Gastroesophageal sphincter (tissue), 4 donors: ENCODE measurements around the gene TEX13D. TPM values are rescaled to one million over a fixed set of nuclear protein-coding genes. Genes with fewer than 3 reads are reported as not detected.

Experiments used
- ATAC-seq: fragments of 150-250 bp; one replicate; pipeline ENCODE4 v1.9.1; 2016; ENCODE audit warnings: mild to moderate bottlenecking, moderate library complexity
- H3K27ac ChIP-seq, 4 donors: fragments of 200-600 bp; sonication (generic) in 3 of 4; 1 replicate in 3 of 4; 2 replicates in 1 of 4; pipeline ENCODE4 v1.5.1; 2016 to 2019
- H3K27me3 ChIP-seq: fragments of 200-600 bp; sonication (generic); one replicate; pipeline ENCODE4 v1.5.1; 2019
- H3K36me3 ChIP-seq, 2 donors: fragments of 200-600 bp; sonication (generic); one replicate each; pipeline ENCODE4 v1.5.1; 2019; ENCODE audit warnings: control low read depth in 1 of 2
- H3K4me1 ChIP-seq, 3 donors: fragments of 200-600 bp; sonication (generic); 1 replicate in 2 of 3; 2 replicates in 1 of 3; pipeline ENCODE4 v1.5.1; 2016 to 2019; ENCODE audit warnings: control low read depth in 2 of 3
- H3K4me3 ChIP-seq, 2 donors: fragments of 200-600 bp; sonication (generic); one replicate each; pipeline ENCODE4 v1.5.1; 2019; ENCODE audit warnings: mild to moderate bottlenecking in 1 of 2, moderate library complexity in 1 of 2
- H3K9me3 ChIP-seq, 3 donors: fragments of 200-600 bp; sonication (generic); one replicate each; pipeline ENCODE4 v1.5.1; 2017 to 2019; ENCODE audit warnings: control low read depth in 2 of 3
- CTCF ChIP-seq, 4 experiments: fragments of 200-600 bp in 2 of 4; fragments of 450-650 bp in 2 of 4; sonication (generic) in 1 of 4; IDR thresholded peaks; one replicate each; pipeline ENCODE4 v1.5.1; 2017 to 2019; ENCODE audit warnings: antibody characterized with exemption in 4 of 4, mild to moderate bottlenecking in 2 of 4, moderate library complexity in 2 of 4
- EP300 ChIP-seq: sonication (generic); formaldehyde crosslinking; IDR thresholded peaks from one replicate; pipeline ENCODE4 v1.6.1; 2017; ENCODE audit warnings: antibody characterized with exemption, mild to moderate bottlenecking
- POLR2A ChIP-seq, 2 donors: fragments of 450-650 bp; IDR thresholded peaks; one replicate each; pipeline ENCODE4 v1.6.1; 2017; ENCODE audit warnings: antibody characterized with exemption in 2 of 2, mild to moderate bottlenecking in 2 of 2, moderate library complexity in 1 of 2
- POLR2AphosphoS5 ChIP-seq: sonication (generic); formaldehyde crosslinking; IDR thresholded peaks from one replicate; pipeline ENCODE4 v1.6.1; 2017; ENCODE audit warnings: antibody characterized with exemption
- WGBS, 2 donors: methylation state at CpG; one replicate each; pipeline ENCODE4 v1.1.5; 2018; ENCODE audit warnings: low coverage in 1 of 2; 5-methylcytosine and 5-hydroxymethylcytosine counted together
- total RNA-seq, 4 donors: library from RNA; depleted of rRNA; stranded (reverse); fragments of >200 nt; gene quantifications; one replicate each; pipeline ENCODE4 v1.1.0, GENCODE V29; 2016

TEX13D gene
- total RNA-seq, 4 donors from 2014 or later, result 0.17 to 1.2 TPM; not detected in 2

- no peaks in the 10 kb centered on the region for H3K27me3 ChIP-seq
- TF ChIP-seq CTCF (IDR thresholded peaks at IDR 0.05) (no peak), POLR2A (IDR thresholded peaks at IDR 0.05) (no peak), EP300 (no peak), POLR2AphosphoS5 (no peak)
- no peak for ATAC-seq
- H3K36me3 ChIP-seq, result no peaks in the 10 kb centered on the region
- H3K4me1 ChIP-seq, result no peaks in the 10 kb centered on the region
- WGBS, 2 donors, result 55 to 63% methylated on average over 1 of the region's 1 CpG
- no peaks in the 10 kb centered on the region for H3K9me3 ChIP-seq
- H3K4me3 ChIP-seq, result no peak overlapping the region
- no peak overlapping the region for H3K27ac ChIP-seq
Observed at GRCh38 chrX:124362761-124363160, 30.3 kb downstream of the TEX13D start.

GRCh38 chrX:124369722-124370121 is 37.3 kb downstream of the TEX13D start:
- Histone ChIP-seq H3K27me3 (no peaks in the 10 kb centered on the region), H3K9me3 (no peaks in the 10 kb centered on the region), H3K4me3 (peak overlapping the region in 1 of 2 donors; percentile 13), H3K4me1 (no peaks in the 10 kb centered on the region), H3K36me3 (no peaks in the 10 kb centered on the region), H3K27ac (peak overlapping the region in 1 of 4 donors; percentile 48)
- no peak for ATAC-seq
- TF ChIP-seq EP300 (no peak), CTCF (IDR thresholded peaks at IDR 0.05) (no peak), POLR2AphosphoS5 (no peak), POLR2A (IDR thresholded peaks at IDR 0.05) (no peak)

GRCh38 chrX:124373348-124373747 is 40.9 kb downstream of the TEX13D start:
- WGBS, 2 donors, result 33 to 50% methylated on average over 1 of the region's 1 CpG
- Histone ChIP-seq H3K4me1 (no peaks in the 10 kb centered on the region), H3K27ac (no peak overlapping the region), H3K9me3 (no peaks in the 10 kb centered on the region), H3K36me3 (no peaks in the 10 kb centered on the region), H3K27me3 (no peaks in the 10 kb centered on the region), H3K4me3 (no peak overlapping the region)
- no peak for ATAC-seq
- TF ChIP-seq EP300, result no peak
- no peak for TF ChIP-seq CTCF (IDR thresholded peaks at IDR 0.05)
- no peak for TF ChIP-seq POLR2A (IDR thresholded peaks at IDR 0.05)
- no peak for TF ChIP-seq POLR2AphosphoS5

- Histone ChIP-seq H3K27me3 (no peaks in the 10 kb centered on the region), H3K4me1 (no peaks in the 10 kb centered on the region), H3K4me3 (no peak overlapping the region), H3K9me3 (no peaks in the 10 kb centered on the region), H3K36me3 (no peaks in the 10 kb centered on the region), H3K27ac (no peak overlapping the region)
- 49 to 59% methylated on average over 4 of the region's 4 CpGs for WGBS, 2 donors
- no peak for ATAC-seq
- TF ChIP-seq CTCF (IDR thresholded peaks at IDR 0.05), result no peak
- TF ChIP-seq POLR2AphosphoS5, result no peak
- no peak for TF ChIP-seq EP300
- no peak for TF ChIP-seq POLR2A (IDR thresholded peaks at IDR 0.05)
Observed at GRCh38 chrX:124378643-124379042, 46.2 kb downstream of the TEX13D start.

- Histone ChIP-seq H3K27me3 (no peaks in the 10 kb centered on the region), H3K4me1 (peaks cover 0 to 7% (median 0%) of the 10 kb centered on the region in 3 donors), H3K9me3 (no peaks in the 10 kb centered on the region), H3K4me3 (no peak overlapping the region), H3K27ac (no peak overlapping the region), H3K36me3 (no peaks in the 10 kb centered on the region)
- ATAC-seq, result no peak
- no peak for TF ChIP-seq EP300
- no peak for TF ChIP-seq CTCF (IDR thresholded peaks at IDR 0.05)
- no peak for TF ChIP-seq POLR2A (IDR thresholded peaks at IDR 0.05)
- TF ChIP-seq POLR2AphosphoS5, result no peak
- 85 to 89% methylated on average over 3 to 4 of the region's 4 CpGs for WGBS, 2 donors
Observed at GRCh38 chrX:124383354-124383753, 50.9 kb downstream of the TEX13D start.
